Measurements from ENCODE around the gene PLXDC2.

Gene PLXDC2

DNA sequence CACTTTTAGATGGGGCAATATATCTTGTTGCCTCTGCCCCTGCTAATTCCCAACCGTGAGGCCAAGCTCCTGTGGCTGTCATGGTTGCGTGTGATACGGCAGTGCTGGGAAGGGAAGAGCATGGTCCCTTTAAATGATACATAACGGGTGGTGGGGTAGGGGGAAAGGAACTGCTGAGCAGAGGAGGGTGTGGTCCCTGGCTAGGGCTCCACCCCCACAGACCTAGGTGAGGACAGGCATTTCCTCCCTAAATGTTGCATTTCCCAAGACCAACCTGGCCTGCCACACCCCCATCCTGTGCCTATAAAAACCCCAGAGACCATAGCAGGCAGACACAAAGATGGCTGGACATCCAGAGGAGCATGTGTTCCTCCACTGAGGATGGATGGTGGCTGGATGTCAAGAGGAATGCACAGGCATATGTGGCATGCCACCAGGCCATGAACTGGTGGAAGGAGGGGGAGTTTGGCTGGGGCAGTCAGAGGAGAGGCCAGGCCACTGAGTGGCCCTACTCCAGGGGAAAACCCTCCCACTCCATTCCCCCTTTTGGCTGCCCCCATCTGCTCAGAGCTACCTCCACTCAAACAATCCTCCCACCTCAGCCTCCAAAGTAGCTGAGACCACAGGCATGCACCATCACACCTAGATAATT, 104.0 kb downstream of the PLXDC2 start:
- Histone ChIP-seq H3K9me3 (ENCODE audit: insufficient read depth, low read depth, low read length) (no peaks in the 10 kb centered on the region), H3K79me2 (ENCODE audit: insufficient read depth, low read length) (no peaks in the 10 kb centered on the region), H3K36me3 (ENCODE audit: insufficient read depth, low read length) (no peaks in the 10 kb centered on the region), H3K27me3 (ENCODE audit: insufficient read depth, low read length, poor library complexity, severe bottlenecking) (no peaks in the 10 kb centered on the region), H2AFZ (ENCODE audit: low read length) (no peak overlapping the region), H3F3A (ENCODE audit: low read depth) (no peaks in the 10 kb centered on the region), H3K4me1 (ENCODE audit: insufficient read depth, low read length, poor library complexity, severe bottlenecking) (no peaks in the 10 kb centered on the region), H3K9me2 (replicated peaks; ENCODE audit: low read depth, low read length) (no peaks in the 10 kb centered on the region), H3K9ac (ENCODE audit: low read depth, low read length, poor library complexity, severe bottlenecking) (no peak overlapping the region), H3K4me2 (ENCODE audit: low read depth, low read length, poor library complexity, severe bottlenecking) (no peak overlapping the region), H3K4me3 (ENCODE audit: low read length, poor library complexity, severe bottlenecking) (no peak overlapping the region), H4K20me1 (ENCODE audit: insufficient read depth, low read length, poor library complexity, severe bottlenecking) (no peaks in the 10 kb centered on the region)
- TF ChIP-seq EZH2phosphoT487 (IDR thresholded peaks at IDR 0.05; ENCODE audit: borderline replicate concordance), result no peak
- TF ChIP-seq, protein P1, sequence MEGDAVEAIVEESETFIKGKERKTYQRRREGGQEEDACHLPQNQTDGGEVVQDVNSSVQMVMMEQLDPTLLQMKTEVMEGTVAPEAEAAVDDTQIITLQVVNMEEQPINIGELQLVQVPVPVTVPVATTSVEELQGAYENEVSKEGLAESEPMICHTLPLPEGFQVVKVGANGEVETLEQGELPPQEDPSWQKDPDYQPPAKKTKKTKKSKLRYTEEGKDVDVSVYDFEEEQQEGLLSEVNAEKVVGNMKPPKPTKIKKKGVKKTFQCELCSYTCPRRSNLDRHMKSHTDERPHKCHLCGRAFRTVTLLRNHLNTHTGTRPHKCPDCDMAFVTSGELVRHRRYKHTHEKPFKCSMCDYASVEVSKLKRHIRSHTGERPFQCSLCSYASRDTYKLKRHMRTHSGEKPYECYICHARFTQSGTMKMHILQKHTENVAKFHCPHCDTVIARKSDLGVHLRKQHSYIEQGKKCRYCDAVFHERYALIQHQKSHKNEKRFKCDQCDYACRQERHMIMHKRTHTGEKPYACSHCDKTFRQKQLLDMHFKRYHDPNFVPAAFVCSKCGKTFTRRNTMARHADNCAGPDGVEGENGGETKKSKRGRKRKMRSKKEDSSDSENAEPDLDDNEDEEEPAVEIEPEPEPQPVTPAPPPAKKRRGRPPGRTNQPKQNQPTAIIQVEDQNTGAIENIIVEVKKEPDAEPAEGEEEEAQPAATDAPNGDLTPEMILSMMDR (conservative IDR thresholded peaks at IDR 0.05; ENCODE audit: low read length), result no peak

DNA sequence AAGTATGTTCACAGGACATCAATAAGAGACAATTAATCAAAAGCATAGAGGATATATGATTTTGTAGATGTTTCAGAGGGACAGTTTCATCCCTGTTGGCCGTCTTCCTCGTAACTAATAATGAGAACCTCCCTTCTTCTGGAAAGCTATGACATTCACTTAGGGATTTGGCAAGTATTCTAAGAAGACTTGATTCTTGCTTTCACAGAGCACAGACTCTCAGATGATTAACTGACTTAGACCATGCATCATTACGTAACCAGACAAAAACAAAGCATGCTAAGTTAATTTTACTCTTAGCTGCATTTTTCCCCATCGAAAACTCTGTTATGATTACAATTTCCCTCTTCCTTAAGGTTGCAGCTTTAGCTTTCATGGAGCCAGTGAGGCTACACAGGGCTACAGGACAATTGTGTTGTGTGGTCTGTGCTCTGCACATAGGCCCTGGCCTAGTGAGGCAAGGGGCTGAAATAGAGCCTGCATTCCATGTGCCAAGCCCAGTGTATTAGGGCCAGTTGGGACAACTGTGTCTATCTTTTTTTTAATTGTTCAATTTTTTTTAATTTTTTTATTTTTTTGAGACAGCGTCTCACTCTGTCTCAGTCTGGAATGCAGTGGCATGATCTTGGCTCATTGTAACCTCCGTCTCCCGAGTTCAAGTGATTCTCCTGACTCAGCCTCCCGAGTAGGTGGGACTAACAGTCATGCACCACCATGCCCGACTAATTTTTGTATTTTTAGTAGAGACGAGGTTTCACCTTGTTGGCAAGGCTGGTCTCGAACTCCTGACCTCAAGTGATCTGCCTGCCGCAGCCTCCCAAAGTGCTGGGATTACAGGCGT, 105.3 kb downstream of the PLXDC2 start:
- no peak overlapping the region for H2AFZ ChIP-seq (ENCODE audit: low read length)
- H3F3A ChIP-seq (ENCODE audit: low read depth), result no peaks in the 10 kb centered on the region
- no peaks in the 10 kb centered on the region for H4K20me1 ChIP-seq (ENCODE audit: insufficient read depth, low read length, poor library complexity, severe bottlenecking)
- no peaks in the 10 kb centered on the region for H3K9me3 ChIP-seq (ENCODE audit: insufficient read depth, low read depth, low read length)
- no peak overlapping the region for H3K4me3 ChIP-seq (ENCODE audit: low read length, poor library complexity, severe bottlenecking)
- H3K27me3 ChIP-seq (ENCODE audit: insufficient read depth, low read length, poor library complexity, severe bottlenecking), result no peaks in the 10 kb centered on the region
- H3K9ac ChIP-seq (ENCODE audit: low read depth, low read length, poor library complexity, severe bottlenecking), result no peak overlapping the region
- TF ChIP-seq, protein P1 (conservative IDR thresholded peaks at IDR 0.05; ENCODE audit: low read length), result no peak
- no peak for TF ChIP-seq EZH2phosphoT487 (IDR thresholded peaks at IDR 0.05; ENCODE audit: borderline replicate concordance)
- H3K9me2 ChIP-seq (replicated peaks; ENCODE audit: low read depth, low read length), result no peaks in the 10 kb centered on the region
- no peaks in the 10 kb centered on the region for H3K79me2 ChIP-seq (ENCODE audit: insufficient read depth, low read length)
- no peaks in the 10 kb centered on the region for H3K36me3 ChIP-seq (ENCODE audit: insufficient read depth, low read length)
- H3K4me2 ChIP-seq (ENCODE audit: low read depth, low read length, poor library complexity, severe bottlenecking), result no peak overlapping the region
- H3K4me1 ChIP-seq (ENCODE audit: insufficient read depth, low read length, poor library complexity, severe bottlenecking), result no peaks in the 10 kb centered on the region

DNA sequence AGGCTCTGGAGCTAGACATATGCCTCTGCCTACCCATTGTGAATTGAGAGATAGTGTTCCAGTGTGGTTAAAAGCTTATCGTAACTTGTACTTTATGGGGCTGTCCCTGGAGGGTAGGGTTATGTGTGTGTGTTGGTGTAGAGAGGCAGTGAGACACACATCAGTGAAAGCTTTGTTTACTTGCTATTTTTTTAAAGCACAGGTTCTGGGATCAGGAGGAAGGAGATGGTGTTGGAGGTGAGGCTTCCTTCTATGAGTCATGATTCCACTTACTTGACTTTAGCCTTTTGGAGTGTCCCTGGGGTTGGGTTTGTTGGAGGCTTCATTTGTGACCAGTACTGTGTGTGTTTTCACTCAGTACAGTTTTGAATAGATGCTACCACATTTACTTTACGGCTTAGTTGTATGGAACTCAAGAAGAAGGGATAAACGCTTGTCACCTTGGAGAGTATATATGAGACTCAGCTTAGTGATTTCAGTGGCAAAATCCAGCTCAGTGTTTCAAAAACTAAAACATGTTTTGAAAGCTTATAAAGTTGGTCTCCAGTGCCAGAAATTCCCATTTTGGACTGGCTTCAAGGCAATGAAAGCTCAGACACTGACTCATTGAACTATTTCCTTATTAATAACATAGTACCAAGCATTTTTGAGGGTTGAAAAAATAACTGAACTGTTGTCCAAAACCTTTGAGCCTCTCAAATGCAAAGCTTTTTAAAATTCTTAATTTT, 106.2 kb downstream of the PLXDC2 start:
- no peak overlapping the region for H2AFZ ChIP-seq (ENCODE audit: low read length)
- TF ChIP-seq, protein P1 (conservative IDR thresholded peaks at IDR 0.05; ENCODE audit: low read length), result no peak
- TF ChIP-seq EZH2phosphoT487 (IDR thresholded peaks at IDR 0.05; ENCODE audit: borderline replicate concordance), result no peak
- no peak overlapping the region for H3K4me3 ChIP-seq (ENCODE audit: low read length, poor library complexity, severe bottlenecking)

More for the DNA sequence above, 106.2 kb downstream of the PLXDC2 start:
- no peaks in the 10 kb centered on the region for H4K20me1 ChIP-seq (ENCODE audit: insufficient read depth, low read length, poor library complexity, severe bottlenecking)
- H3K79me2 ChIP-seq (ENCODE audit: insufficient read depth, low read length), result no peaks in the 10 kb centered on the region
- no peaks in the 10 kb centered on the region for H3K9me2 ChIP-seq (replicated peaks; ENCODE audit: low read depth, low read length)
- H3K4me1 ChIP-seq (ENCODE audit: insufficient read depth, low read length, poor library complexity, severe bottlenecking), result no peaks in the 10 kb centered on the region
- H3K36me3 ChIP-seq (ENCODE audit: insufficient read depth, low read length), result no peaks in the 10 kb centered on the region
- H3K9me3 ChIP-seq (ENCODE audit: insufficient read depth, low read depth, low read length), result no peaks in the 10 kb centered on the region
- no peaks in the 10 kb centered on the region for H3F3A ChIP-seq (ENCODE audit: low read depth)
- no peak overlapping the region for H3K9ac ChIP-seq (ENCODE audit: low read depth, low read length, poor library complexity, severe bottlenecking)
- no peaks in the 10 kb centered on the region for H3K27me3 ChIP-seq (ENCODE audit: insufficient read depth, low read length, poor library complexity, severe bottlenecking)
- H3K4me2 ChIP-seq (ENCODE audit: low read depth, low read length, poor library complexity, severe bottlenecking), result no peak overlapping the region

All from Loucy (cell line).